Motor neuron (in vitro differentiated cells): ENCODE measurements around the gene RAMP2. TPM values are rescaled to one million over a fixed set of nuclear protein-coding genes. Genes with fewer than 3 reads are reported as not detected.
"Not testable (repeated sequence)": the region's sequence is repeated elsewhere in the genome, so short reads cannot be mapped to it uniquely, and the experiment has no call there.

ENCODE experiments used
- ATAC-seq, 8 experiments: fragments of 200-7000 bp; cut with Tn5 transposase; replicated peaks in 6 of 8; 2 replicates each; pipeline ENCODE4 v1.8.0; 2021; ENCODE audit warnings: mild to moderate bottlenecking in 8 of 8, moderate library complexity in 8 of 8
- H3K27ac ChIP-seq, 2 donors: fragments of 250-450 bp; sonication (Bioruptor Pico); 2 replicates each; pipeline ENCODE4 v1.9.0; 2021; ENCODE audit warnings: antibody characterized with exemption in 2 of 2, mild to moderate bottlenecking in 2 of 2, moderate library complexity in 1 of 2
- H3K4me1 ChIP-seq, 2 donors: fragments of 250-450 bp; sonication (Bioruptor Pico); replicated peaks in 1 of 2; 2 replicates each; pipeline ENCODE4 v1.6.1; 2021; ENCODE audit warnings: antibody characterized with exemption in 2 of 2, mild to moderate bottlenecking in 2 of 2, moderate library complexity in 1 of 2
- H3K4me3 ChIP-seq, 5 donors: fragments of 250-450 bp; sonication (Bioruptor Pico); 2 replicates each; pipeline ENCODE4 v1.9.0; 2021; ENCODE audit warnings: antibody characterized with exemption in 5 of 5, mild to moderate bottlenecking in 5 of 5, moderate library complexity in 4 of 5
- WGBS, 10 experiments: fragments of 450-650 bp; shearing (Covaris generic); methylation state at CpG; one replicate each; pipeline ENCODE4 v1.0.0; 2022; 5-methylcytosine and 5-hydroxymethylcytosine counted together
- in situ Hi-C, 9 experiments: fragments of 400-800 bp; cut with MboI; loops; one replicate each; pipeline ENCODE4 v1.15.0; 2021; ENCODE audit warnings: low sequenced_read_pairs in 9 of 9, low pct_unique_long_range_greater_than_20kb in 2 of 9; ENCODE audit not compliant: unreplicated experiment in 9 of 9
- total RNA-seq, 8 experiments: library from RNA; unstranded; fragments of 300-600 nt; gene quantifications; 2 replicates each; pipeline versions ENCODE4 v1.2.3 to v1.2.4, GENCODE V29; 2022

The RAMP2 gene
- total RNA-seq: 10 to 100 TPM in 1 of 8 experiments, 1 to 10 TPM in 6, under 1 TPM in 1; 0.90 to 34.2 (median 4.1) TPM

GRCh38 chr17:42760652-42761581 is at the start of gene RAMP2:
Gene RAMP2 (plus strand): TSS chr17:42761227. CDS start chr17:42761262, 35 bp downstream.
- H3K27ac ChIP-seq: no peak within 1 kb of the TSS
- in situ Hi-C loops: no loop called here
- peaks cover 6 to 23% of the 10 kb centered on the region in 2 donors for H3K4me1 ChIP-seq
- peak; percentile 71 to 80 (median 76) for ATAC-seq
- WGBS, 10 experiments: 0 to 60% methylated on average over 1 to 2 of the region's 92 CpGs; no CpG with 5 or more reads in 8 of the 10 experiments
- peak within 1 kb of the TSS; percentile 29 to 49 (median 41) for H3K4me3 ChIP-seq

GRCh38 chr17:42720996-42721583 is 39.9 kb upstream of the RAMP2 start:
- Histone ChIP-seq H3K4me3 (no peak overlapping the region), H3K4me1 (no peaks in the 10 kb centered on the region), H3K27ac (no peak overlapping the region)
- 0 to 47% (median 15%) methylated on average over 1 to 2 of the region's 2 CpGs; no CpG with 5 or more reads in 1 of the 10 experiments for WGBS, 10 experiments
- peak; percentile 45 to 86 (median 72) for ATAC-seq
- in situ Hi-C loops: no loop called here

GRCh38 chr17:42723636-42724035 is 37.4 kb upstream of the RAMP2 start:
- H3K4me3 ChIP-seq: no peak overlapping the region
- WGBS, 10 experiments: 71 to 100% (median 88%) methylated on average over 1 to 3 of the region's 3 CpGs; no CpG with 5 or more reads in 2 of the 10 experiments
- in situ Hi-C loops: no loop called here
- H3K4me1 ChIP-seq: no peaks in the 10 kb centered on the region
- H3K27ac ChIP-seq: no peak overlapping the region
- no peak for ATAC-seq

GRCh38 chr17:42725143-42725542 is 35.9 kb upstream of the RAMP2 start:
- in situ Hi-C loops: no loop called here
- ATAC-seq: no peak
- 90 to 100% (median 100%) methylated on average over 1 to 6 of the region's 6 CpGs for WGBS, 10 experiments

GRCh38 chr17:42740699-42741098 is 20.3 kb upstream of the RAMP2 start:
- H3K4me1 ChIP-seq: peaks cover 6% of the 10 kb centered on the region in 2 donors
- ATAC-seq: no peak
- in situ Hi-C loops: no loop called here
- H3K4me3 ChIP-seq: no peak overlapping the region
- H3K27ac ChIP-seq: no peak overlapping the region
- WGBS, 10 experiments: 33 to 100% (median 73%) methylated on average over 1 of the region's 1 CpG

More at GRCh38 chr17:42725143-42725542, 35.9 kb upstream of the RAMP2 start:
- H3K4me3 ChIP-seq: no peak overlapping the region
- H3K27ac ChIP-seq: no peak overlapping the region
- H3K4me1 ChIP-seq: no peaks in the 10 kb centered on the region

GRCh38 chr17:42742916-42743315 is 18.1 kb upstream of the RAMP2 start:
- H3K4me1 ChIP-seq, H3K27ac ChIP-seq, in situ Hi-C loops, H3K4me3 ChIP-seq, ATAC-seq: not testable (repeated sequence)
- 86 to 100% (median 93%) methylated on average over 2 to 6 of the region's 11 CpGs; no CpG with 5 or more reads in 1 of the 10 experiments for WGBS, 10 experiments

GRCh38 chr17:42743595-42744282 is 17.3 kb upstream of the RAMP2 start:
- H3K27ac ChIP-seq: no peak overlapping the region
- WGBS, 10 experiments: 35 to 100% (median 61%) methylated on average over 2 to 9 of the region's 10 CpGs
- H3K4me3 ChIP-seq: peak overlapping the region; percentile 55 to 87 (median 66)
- peaks cover 6 to 13% of the 10 kb centered on the region in 2 donors for H3K4me1 ChIP-seq
- in situ Hi-C loops: no loop called here
- ATAC-seq: peak in 2 of 8 experiments; percentile 5 to 7

- peak overlapping the region; percentile 55 to 87 (median 66) for H3K4me3 ChIP-seq
- in situ Hi-C loops: no loop called here
- H3K27ac ChIP-seq: peak overlapping the region; percentile 56 to 81
- peak; percentile 73 to 87 (median 78) for ATAC-seq
- H3K4me1 ChIP-seq: peaks cover 6 to 19% of the 10 kb centered on the region in 2 donors
- 0 to 10% (median 0%) methylated on average over 1 to 5 of the region's 32 CpGs; no CpG with 5 or more reads in 3 of the 10 experiments for WGBS, 10 experiments
Observed at GRCh38 chr17:42744283-42744805, 16.7 kb upstream of the RAMP2 start.

GRCh38 chr17:42744806-42745617 is 16.0 kb upstream of the RAMP2 start, which contains the start of gene EZH1:
Gene EZH1 (minus strand): TSS chr17:42745040. CDS start chr17:42728941, 16,099 bp downstream.
- Histone ChIP-seq H3K4me3 (peak within 1 kb of the TSS; percentile 55 to 87 (median 66)), H3K4me1 (peaks cover 6 to 23% of the 10 kb centered on the region in 2 donors), H3K27ac (peak within 1 kb of the TSS; percentile 56 to 81)
- in situ Hi-C loops: no loop called here
- WGBS, 10 experiments: 27 to 90% (median 42%) methylated on average over 1 to 5 of the region's 50 CpGs; no CpG with 5 or more reads in 4 of the 10 experiments
- peak; percentile 91 to 95 (median 94) for ATAC-seq

- Histone ChIP-seq H3K27ac (no peak overlapping the region), H3K4me1 (peaks cover 6 to 23% of the 10 kb centered on the region in 2 donors), H3K4me3 (no peak overlapping the region)
- in situ Hi-C loops: no loop called here
- WGBS, 10 experiments: 17 to 60% (median 30%) methylated on average over 2 to 6 of the region's 7 CpGs; no CpG with 5 or more reads in 1 of the 10 experiments
- ATAC-seq: no peak
Observed at GRCh38 chr17:42748202-42748907, 12.7 kb upstream of the RAMP2 start.
